HAP-1 (cell line): ENCODE measurements around the gene MARK2.
"Not testable (repeated sequence)": the region's sequence is repeated elsewhere in the genome, so short reads cannot be mapped to it uniquely, and the experiment has no call there.

Experiments used
- DNase-seq, 2 experiments: peaks; one replicate each; pipeline ENCODE4 v3.0.0-alpha.2; 2016 to 2020; ENCODE audit warnings: low spot score in 2 of 2
- H3K27me3 ChIP-seq: fragments of 250-450 bp; sonication (Bioruptor Pico); 2 replicates; pipeline ENCODE4 v1.5.1; 2020; ENCODE audit warnings: low read depth, mild to moderate bottlenecking, moderate library complexity
- H3K36me3 ChIP-seq: fragments of 250-450 bp; sonication (Bioruptor Pico); replicated peaks from 2 replicates; pipeline ENCODE4 v1.5.1; 2020; ENCODE audit warnings: mild to moderate bottlenecking
- H3K4me1 ChIP-seq: fragments of 250-450 bp; sonication (Bioruptor Pico); 2 replicates; pipeline ENCODE4 v1.5.1; 2020; ENCODE audit warnings: mild to moderate bottlenecking
- H3K4me3 ChIP-seq: fragments of 250-450 bp; sonication (Bioruptor Pico); 2 replicates; pipeline ENCODE4 v1.5.1; 2020; ENCODE audit warnings: mild to moderate bottlenecking, moderate library complexity
- H3K9me3 ChIP-seq: fragments of 250-450 bp; sonication (Bioruptor Pico); 2 replicates; pipeline ENCODE4 v1.5.1; 2020; ENCODE audit warnings: mild to moderate bottlenecking, moderate library complexity
- in situ Hi-C: fragments of 300-500 bp; cut with MboI; formaldehyde crosslinking; loops from 3 replicates; pipeline ENCODE4 v1.14.3; 2020; ENCODE audit warnings: low sequenced_read_pairs, inconsistent platforms, mixed read lengths

MARK2 gene

DNA sequence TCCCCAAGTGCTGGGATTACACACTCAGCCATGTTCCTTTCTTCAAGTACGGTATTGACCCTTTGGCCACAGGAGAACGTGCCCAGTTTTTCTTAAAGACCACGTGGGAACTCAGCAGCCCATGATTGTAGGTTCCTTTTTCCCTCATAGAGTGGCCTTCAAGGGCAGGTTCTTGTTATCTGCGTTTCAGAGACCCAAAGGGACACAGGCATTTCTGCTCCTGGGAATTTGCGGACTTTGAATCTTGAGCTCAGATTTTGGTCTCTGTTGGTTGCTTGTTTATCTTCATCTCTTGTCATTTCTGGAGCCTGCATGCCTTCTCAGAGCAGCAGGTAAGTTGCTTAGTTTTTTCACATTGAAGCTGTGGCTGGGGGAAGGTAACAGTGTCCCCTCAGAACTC, 12.0 kb downstream of the MARK2 start:
- Histone ChIP-seq H3K36me3 (peaks cover 3% of the 10 kb centered on the region; the same call in 1 of the 2 replicates), H3K4me1 (no peaks in the 10 kb centered on the region), H3K4me3 (no peak overlapping the region), H3K27me3 (no peaks in the 10 kb centered on the region), H3K9me3 (no peaks in the 10 kb centered on the region)
- DNase-seq, result no peak
- in situ Hi-C loops, result no loop called here

DNA sequence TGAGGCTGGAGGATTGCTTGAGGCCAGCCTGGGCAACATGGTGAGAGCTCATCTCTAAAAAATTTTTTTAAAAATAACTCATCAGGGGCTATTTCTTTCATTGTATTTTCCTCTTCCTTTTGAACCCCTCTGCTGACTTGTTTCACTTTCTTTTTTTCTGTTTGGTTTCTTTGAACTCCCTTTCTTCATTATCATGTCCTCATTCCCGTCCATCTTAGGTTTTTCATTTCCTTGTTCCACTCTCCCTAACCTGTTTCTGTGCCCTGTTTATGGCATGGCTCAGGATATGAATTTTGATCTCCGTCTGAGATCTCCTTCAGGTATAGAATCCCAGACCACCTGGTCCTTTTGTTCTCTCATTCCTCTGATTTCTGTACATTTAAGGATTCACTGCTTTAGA, 12.5 kb downstream of the MARK2 start:
- peaks cover 3% of the 10 kb centered on the region; the same call in 1 of the 2 replicates for H3K36me3 ChIP-seq
- in situ Hi-C loops, result no loop called here
- no peaks in the 10 kb centered on the region for H3K9me3 ChIP-seq
- H3K27me3 ChIP-seq, result no peaks in the 10 kb centered on the region
- no peaks in the 10 kb centered on the region for H3K4me1 ChIP-seq
- DNase-seq, result no peak
- no peak overlapping the region for H3K4me3 ChIP-seq

DNA sequence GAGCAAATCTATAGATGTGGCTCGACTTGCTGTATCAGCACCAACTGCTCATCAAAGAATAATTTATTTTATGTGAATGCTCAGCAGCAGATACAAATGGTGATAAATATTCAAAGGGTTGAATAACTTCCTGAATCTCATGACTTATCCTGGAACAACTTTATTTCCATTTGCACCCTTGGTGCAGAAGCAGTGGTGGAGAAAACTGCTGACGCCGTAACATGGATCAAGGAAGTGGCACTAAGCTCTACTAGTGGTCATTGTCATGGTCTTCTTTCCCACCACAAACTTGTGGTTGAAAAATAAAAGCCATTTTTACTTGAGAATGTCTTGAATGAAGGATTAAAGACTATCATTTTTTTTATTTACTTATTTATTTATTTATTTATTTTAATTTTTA, 14.6 kb downstream of the MARK2 start:
- in situ Hi-C loops, result no loop called here
- H3K4me3 ChIP-seq, result no peak overlapping the region
- H3K36me3 ChIP-seq, result peaks cover 3% of the 10 kb centered on the region; the same call in 1 of the 2 replicates
- H3K4me1 ChIP-seq, result no peaks in the 10 kb centered on the region
- H3K27me3 ChIP-seq, result no peaks in the 10 kb centered on the region
- DNase-seq, result no peak
- no peaks in the 10 kb centered on the region for H3K9me3 ChIP-seq

DNA sequence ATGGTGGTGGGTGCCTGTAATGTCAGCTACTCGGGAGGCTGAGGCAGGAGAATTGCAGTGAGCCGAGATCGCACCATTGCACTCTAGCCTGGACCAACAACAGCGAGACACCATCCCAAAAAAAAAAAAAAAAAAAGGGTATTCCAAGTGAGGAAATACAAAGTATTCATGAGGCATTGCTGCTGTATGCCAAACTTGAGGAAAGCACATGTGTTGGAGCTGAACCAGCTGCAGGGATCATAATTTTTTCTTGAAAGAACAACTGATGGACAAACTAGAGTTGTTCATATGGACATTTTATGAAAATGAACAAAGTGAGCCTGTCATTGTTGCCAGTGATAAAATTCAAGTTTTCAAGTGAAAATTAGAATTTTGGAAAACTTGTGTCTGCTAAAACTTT, 15.8 kb downstream of the MARK2 start:
- no peak for DNase-seq
- Histone ChIP-seq H3K4me3 (no peak overlapping the region), H3K4me1 (no peaks in the 10 kb centered on the region), H3K36me3 (peaks cover 3% of the 10 kb centered on the region; the same call in 1 of the 2 replicates), H3K27me3 (no peaks in the 10 kb centered on the region), H3K9me3 (no peaks in the 10 kb centered on the region)
- in situ Hi-C loops, result no loop called here

DNA sequence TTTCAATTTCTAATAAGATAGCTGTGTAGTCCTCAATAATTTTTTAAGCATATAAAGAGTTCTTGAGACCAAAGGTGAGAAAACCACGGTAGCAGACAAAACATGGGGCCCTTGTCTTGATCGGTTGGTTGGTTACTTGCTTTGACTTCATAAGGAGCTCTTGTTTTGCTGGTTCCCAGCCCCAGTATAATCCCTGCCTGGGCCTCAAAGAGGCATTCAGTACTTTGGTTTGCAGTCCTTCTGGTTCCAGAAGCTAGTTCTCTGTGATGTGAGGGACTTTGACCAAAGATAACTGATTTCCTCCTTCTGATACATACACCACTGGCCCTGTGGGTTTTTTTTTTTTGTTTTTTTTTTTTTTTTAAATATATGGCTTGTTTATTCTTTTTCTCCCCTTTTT, 17.1 kb downstream of the MARK2 start:
- Histone ChIP-seq H3K36me3 (peaks cover 3% of the 10 kb centered on the region; the same call in 1 of the 2 replicates), H3K4me1 (no peaks in the 10 kb centered on the region), H3K9me3 (no peaks in the 10 kb centered on the region), H3K4me3 (no peak overlapping the region), H3K27me3 (no peaks in the 10 kb centered on the region)
- in situ Hi-C loops, result no loop called here
- no peak for DNase-seq

DNA sequence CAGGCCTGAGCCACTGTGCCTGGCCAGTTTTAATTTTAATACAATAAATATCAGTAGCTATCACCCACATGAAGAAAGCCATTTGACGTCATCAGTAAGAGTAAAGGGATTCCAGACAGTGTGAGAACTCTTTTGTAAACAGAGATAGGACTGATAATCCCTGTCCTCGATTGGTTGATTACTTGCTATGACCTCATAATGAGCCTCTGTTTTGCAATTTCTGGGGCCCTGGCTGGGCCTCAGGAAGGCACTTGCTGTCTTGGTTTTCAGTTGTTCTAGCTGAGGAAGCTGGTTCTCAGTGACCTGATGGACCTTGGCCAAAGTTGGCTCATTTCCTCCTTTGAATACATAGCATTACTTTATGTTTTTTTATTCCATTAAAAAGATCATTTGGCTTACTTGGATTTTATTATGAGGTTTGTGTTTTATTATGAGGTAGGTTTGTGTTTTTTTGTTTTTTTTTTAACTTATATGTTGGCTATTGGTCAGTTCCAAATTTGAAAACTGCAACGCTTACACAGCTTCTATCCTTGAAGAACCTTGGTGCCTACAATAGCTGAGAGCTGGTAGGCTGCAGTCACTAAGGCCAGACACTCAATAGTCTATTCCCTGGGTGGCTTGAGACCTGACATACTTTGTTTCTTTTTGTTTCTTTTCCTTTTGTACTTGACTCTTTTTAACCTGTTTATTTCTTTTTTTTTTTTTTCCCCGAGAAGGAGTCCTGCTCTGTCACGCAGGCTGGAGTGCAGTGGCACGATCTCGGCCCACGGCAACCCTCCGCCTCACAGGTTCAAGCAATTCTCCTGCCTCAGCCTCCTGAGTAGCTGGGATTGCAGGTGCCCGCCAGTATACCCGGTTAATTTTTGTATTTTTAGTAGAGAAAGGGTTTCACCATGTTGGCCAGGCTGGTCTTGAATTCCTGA, 20.0 kb downstream of the MARK2 start:
- Histone ChIP-seq H3K27me3 (no peaks in the 10 kb centered on the region), H3K4me3 (no peak overlapping the region), H3K9me3 (no peaks in the 10 kb centered on the region), H3K4me1 (no peaks in the 10 kb centered on the region), H3K36me3 (no peaks in the 10 kb centered on the region)
- in situ Hi-C loops, result no loop called here
- DNase-seq, result no peak

DNA sequence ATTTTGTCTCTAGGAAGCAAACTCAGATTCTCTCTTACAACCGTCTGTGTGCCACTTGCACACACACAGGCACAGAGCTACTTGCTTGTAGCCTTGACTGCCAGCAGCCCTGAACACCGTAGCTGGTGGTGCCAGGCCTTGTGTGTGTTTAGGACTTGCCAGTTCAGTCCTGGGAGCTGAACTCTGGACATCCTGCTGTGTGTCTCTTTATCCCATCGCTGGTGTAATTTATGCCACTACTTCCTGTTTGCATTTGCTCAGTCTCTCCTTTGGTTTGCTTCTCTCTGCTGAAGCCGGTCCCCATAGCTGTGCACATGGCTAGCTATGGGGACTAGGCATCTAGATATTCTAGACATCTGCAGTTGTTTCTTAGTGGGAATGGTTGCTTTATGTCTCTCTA, 24.0 kb downstream of the MARK2 start:
- H3K9me3 ChIP-seq, result no peaks in the 10 kb centered on the region
- in situ Hi-C loops, result no loop called here
- H3K4me1 ChIP-seq, result peaks cover 4% of the 10 kb centered on the region; the same call in 1 of the 2 replicates
- H3K4me3 ChIP-seq, result no peak overlapping the region
- DNase-seq, result no peak
- H3K27me3 ChIP-seq, result no peaks in the 10 kb centered on the region
- H3K36me3 ChIP-seq, result 0 out of 2 replicates have a peak, but pooled peaks cover 4% of the 10 kb centered on the region

DNA sequence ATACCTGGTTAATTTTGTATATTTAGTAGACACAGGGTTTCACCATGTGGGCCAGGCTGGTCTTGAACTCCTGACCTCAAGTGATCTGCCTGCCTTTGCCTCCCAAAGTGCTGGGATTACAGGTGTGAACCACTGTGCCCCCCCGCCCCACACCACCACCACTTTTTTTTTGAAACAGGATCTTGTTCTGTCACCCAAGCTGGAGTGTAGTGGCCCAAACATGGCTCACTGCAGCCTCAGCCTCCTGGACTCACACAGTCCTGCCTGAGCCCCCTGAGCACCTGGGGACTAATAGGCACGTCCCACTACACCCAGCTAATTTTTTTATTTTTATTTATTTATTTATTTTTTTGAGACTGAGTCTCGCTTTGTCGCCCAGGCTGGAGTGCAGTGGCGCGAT, 24.7 kb downstream of the MARK2 start:
- H3K9me3 ChIP-seq, H3K36me3 ChIP-seq, in situ Hi-C loops, DNase-seq, H3K4me3 ChIP-seq, H3K27me3 ChIP-seq, H3K4me1 ChIP-seq: not testable (repeated sequence)

DNA sequence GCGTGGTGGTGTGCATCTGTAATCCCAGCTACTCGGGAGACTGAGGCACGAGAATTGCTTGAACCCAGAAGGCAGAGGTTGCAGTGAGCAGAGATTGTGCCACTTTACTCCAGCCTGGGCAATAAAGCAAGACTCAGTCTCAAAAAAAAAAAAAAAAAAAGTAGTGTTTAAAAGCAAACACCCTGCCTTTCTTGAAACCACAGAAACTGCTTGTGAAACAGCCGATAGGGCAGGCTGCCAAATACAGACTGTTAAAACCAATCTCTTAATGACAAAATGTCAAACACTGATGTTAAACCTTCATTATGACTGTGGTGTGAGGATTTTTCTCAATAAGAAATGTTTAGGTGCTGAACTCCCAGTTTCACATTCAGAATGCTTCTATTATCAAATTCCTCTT, 27.3 kb downstream of the MARK2 start:
- in situ Hi-C loops, result no loop called here
- no peaks in the 10 kb centered on the region for H3K9me3 ChIP-seq
- H3K4me3 ChIP-seq, result no peak overlapping the region
- H3K4me1 ChIP-seq, result peaks cover 4% of the 10 kb centered on the region; the same call in 1 of the 2 replicates
- H3K27me3 ChIP-seq, result no peaks in the 10 kb centered on the region
- peak in 1 of 2 experiments; percentile 26 for DNase-seq
- H3K36me3 ChIP-seq, result 0 out of 2 replicates have a peak, but pooled peaks cover 4% of the 10 kb centered on the region

DNA sequence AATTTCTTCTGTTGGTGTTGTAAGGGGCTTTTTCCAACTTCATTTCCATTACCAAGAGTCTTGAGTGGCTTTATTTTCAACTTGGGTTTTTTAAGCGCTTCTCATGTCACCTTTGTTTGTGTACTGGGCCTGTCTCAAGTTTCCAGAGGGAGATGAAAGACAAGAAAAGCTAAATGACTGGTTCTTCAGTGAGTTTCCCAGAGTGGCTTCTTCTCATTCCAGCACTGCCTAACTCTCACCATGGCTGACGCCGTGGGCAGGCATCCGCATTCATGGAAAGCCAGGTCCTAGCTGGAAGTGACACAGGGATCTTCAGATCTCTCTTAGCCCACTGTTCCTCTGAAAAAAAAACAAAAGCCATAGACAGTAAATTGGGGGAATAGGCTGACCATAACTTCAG, 28.6 kb downstream of the MARK2 start:
- in situ Hi-C loops, result no loop called here
- no peaks in the 10 kb centered on the region for H3K9me3 ChIP-seq
- H3K27me3 ChIP-seq, result no peaks in the 10 kb centered on the region
- H3K4me3 ChIP-seq, result no peak overlapping the region
- peaks cover 4% of the 10 kb centered on the region; the same call in 1 of the 2 replicates for H3K4me1 ChIP-seq
- DNase-seq, result no peak
- H3K36me3 ChIP-seq, result 0 out of 2 replicates have a peak, but pooled peaks cover 4% of the 10 kb centered on the region

DNA sequence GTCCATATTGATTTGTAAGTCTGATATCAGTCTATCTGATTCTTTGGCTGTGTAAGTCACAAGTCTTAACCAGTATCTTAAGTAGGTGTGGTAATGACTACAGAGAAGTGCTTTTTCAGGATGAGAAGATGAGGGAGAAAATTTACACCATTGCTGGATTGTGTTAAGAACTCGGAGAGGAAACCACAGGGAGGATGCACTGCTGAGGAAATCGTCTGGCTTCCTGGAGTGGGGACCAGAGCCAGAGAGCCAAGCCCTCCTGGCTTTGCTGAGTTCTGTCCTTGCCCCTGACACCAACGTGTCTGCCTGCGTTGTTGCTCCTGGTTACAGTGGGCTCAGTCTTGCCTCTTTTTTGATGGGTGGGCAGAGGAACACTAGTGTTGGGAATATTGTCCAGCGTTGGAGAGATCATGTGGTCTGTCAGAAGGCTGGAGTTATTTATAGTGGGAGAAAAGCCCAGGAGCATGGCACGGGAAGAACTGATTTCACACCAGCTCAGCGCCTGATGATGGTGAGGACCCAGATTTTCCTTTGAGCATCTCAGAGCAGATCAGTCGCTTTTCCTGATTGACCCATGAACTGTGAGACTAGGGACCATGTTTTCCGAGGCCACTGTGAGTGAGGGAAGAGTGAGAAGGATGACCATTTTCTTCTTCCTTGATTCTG, 29.6 kb downstream of the MARK2 start:
- in situ Hi-C loops, result no loop called here
- no peaks in the 10 kb centered on the region for H3K9me3 ChIP-seq
- no peaks in the 10 kb centered on the region for H3K27me3 ChIP-seq
- H3K4me1 ChIP-seq, result peaks cover 4% of the 10 kb centered on the region; the same call in 1 of the 2 replicates
- 0 out of 2 replicates have a peak, but pooled peaks cover 4% of the 10 kb centered on the region for H3K36me3 ChIP-seq
- no peak overlapping the region for H3K4me3 ChIP-seq
- DNase-seq, result no peak

DNA sequence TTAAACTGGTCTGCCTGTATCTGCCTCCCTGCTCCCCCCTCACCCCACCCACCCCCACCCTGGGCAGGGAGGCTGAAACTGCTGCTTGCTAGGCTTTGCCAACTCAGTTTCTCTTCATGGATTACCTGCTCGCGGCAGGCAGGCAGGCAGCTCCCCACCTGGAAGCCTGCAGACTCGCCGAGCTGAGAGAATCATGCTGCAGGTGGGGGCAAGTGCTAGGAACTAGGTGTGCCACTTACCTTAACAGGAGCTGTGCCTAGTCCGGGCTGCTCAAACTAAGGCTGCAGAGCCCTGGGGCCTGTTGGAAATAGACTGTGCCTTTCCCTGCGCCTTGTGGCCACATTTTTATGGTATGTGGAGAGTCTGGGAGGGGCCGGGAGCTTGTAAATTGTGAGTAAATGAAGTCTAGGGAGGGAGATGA, 30.3 kb downstream of the MARK2 start:
- Histone ChIP-seq H3K9me3 (no peaks in the 10 kb centered on the region), H3K4me3 (no peak overlapping the region), H3K27me3 (no peaks in the 10 kb centered on the region), H3K4me1 (peaks cover 4% of the 10 kb centered on the region; the same call in 1 of the 2 replicates), H3K36me3 (0 out of 2 replicates have a peak, but pooled peaks cover 4% of the 10 kb centered on the region)
- in situ Hi-C loops, result no loop called here
- DNase-seq, result no peak

DNA sequence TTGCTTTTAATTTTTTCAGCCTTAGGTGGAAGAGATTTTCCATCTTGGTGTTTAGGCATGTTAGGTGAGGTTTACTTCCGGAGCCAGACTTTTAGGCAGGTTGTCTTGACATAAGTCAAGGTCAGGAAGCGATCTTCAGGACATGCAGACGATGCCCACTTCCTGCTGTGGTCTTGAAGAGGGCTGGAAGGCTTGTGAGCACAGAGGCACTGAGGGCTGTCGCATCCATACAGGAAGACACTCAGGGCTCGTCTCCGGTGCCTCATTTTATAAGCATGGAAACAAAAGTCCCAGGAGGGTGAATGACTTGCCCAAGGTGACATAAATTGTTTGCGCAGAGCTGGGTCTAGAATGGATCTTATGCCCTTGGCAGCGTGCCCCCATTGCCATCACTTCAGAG, 30.8 kb downstream of the MARK2 start:
- 0 out of 2 replicates have a peak, but pooled peaks cover 4% of the 10 kb centered on the region for H3K36me3 ChIP-seq
- H3K4me3 ChIP-seq, result no peak overlapping the region
- H3K27me3 ChIP-seq, result no peaks in the 10 kb centered on the region
- in situ Hi-C loops, result no loop called here
- no peak for DNase-seq
- no peaks in the 10 kb centered on the region for H3K9me3 ChIP-seq
- H3K4me1 ChIP-seq, result peaks cover 4% of the 10 kb centered on the region; the same call in 1 of the 2 replicates
